ENCODE results near the gene MFAP2. TPM values are rescaled to one million over a fixed set of nuclear protein-coding genes. Genes with fewer than 3 reads are reported as not detected.

The MFAP2 gene
- total and polyA plus RNA-seq, 7 donors = 0.40 to 4.0 (median 0.67) TPM

- Histone ChIP-seq H3K4me1 (no peaks in the 10 kb centered on the region), H3K36me3 (ENCODE audit: insufficient read depth in 1 of 2, low read depth in 1 of 2) (peaks cover 13 to 79% of the 10 kb centered on the region in 2 donors), H3K9me3 (no peaks in the 10 kb centered on the region), H3K4me3 (no peak overlapping the region), H3K27ac (no peak overlapping the region), H3K27me3 (ENCODE audit: insufficient read depth in 3 of 3, low read length in 2 of 3) (no peaks in the 10 kb centered on the region)
- DNase-seq = no peak
- TF ChIP-seq CTCF (IDR thresholded peaks at IDR 0.05) = no peak
- WGBS, 3 donors = 94 to 100% (median 97%) methylated on average over 2 of the region's 2 CpGs
- no peak for ATAC-seq
- intact Hi-C loops (cut with DNase I) = no loop called here
Observed at GRCh38 chr1:17020502-17020901, 40.1 kb upstream of the MFAP2 start.

GRCh38 chr1:17018849-17019248, 38.4 kb upstream of the MFAP2 start:
- intact Hi-C loops (cut with DNase I) = loop anchor here in 1 of 2 donors (5.0 kb wide), 1 partner anchor 33 kb away; the partner anchor contains the start of gene SDHB
- ATAC-seq = no peak
- no peaks in the 10 kb centered on the region for H3K4me1 ChIP-seq
- H3K4me3 ChIP-seq = no peak overlapping the region
- no peak for TF ChIP-seq CTCF (IDR thresholded peaks at IDR 0.05)
- no peak overlapping the region for H3K27ac ChIP-seq
- 27 to 36% (median 29%) methylated on average over 1 of the region's 1 CpG for WGBS, 3 donors
- no peaks in the 10 kb centered on the region for H3K9me3 ChIP-seq
- H3K36me3 ChIP-seq (ENCODE audit: insufficient read depth in 1 of 2, low read depth in 1 of 2) = peaks cover 9 to 63% of the 10 kb centered on the region in 2 donors
- no peaks in the 10 kb centered on the region for H3K27me3 ChIP-seq (ENCODE audit: insufficient read depth in 3 of 3, low read length in 2 of 3)
- no peak for DNase-seq

GRCh38 chr1:17017435-17017834, 37.0 kb upstream of the MFAP2 start:
- TF ChIP-seq CTCF (IDR thresholded peaks at IDR 0.05) = no peak
- H3K4me3 ChIP-seq = no peak overlapping the region
- 92 to 93% (median 93%) methylated on average over 7 of the region's 7 CpGs for WGBS, 3 donors
- no peak overlapping the region for H3K27ac ChIP-seq
- peaks cover 6 to 49% of the 10 kb centered on the region in 2 donors for H3K36me3 ChIP-seq (ENCODE audit: insufficient read depth in 1 of 2, low read depth in 1 of 2)
- no peaks in the 10 kb centered on the region for H3K4me1 ChIP-seq
- H3K9me3 ChIP-seq = no peaks in the 10 kb centered on the region
- DNase-seq (no peak), ATAC-seq (no peak)
- intact Hi-C loops (cut with DNase I) = loop anchor here in 1 of 2 donors (5.0 kb wide), 1 partner anchor 35 kb away; the partner anchor contains the start of gene SDHB
- no peaks in the 10 kb centered on the region for H3K27me3 ChIP-seq (ENCODE audit: insufficient read depth in 3 of 3, low read length in 2 of 3)

- intact Hi-C loops (cut with DNase I) = loop anchor here in 1 of 2 donors (5.0 kb wide), 1 partner anchor 36 kb away; the partner anchor contains the start of gene SDHB
- Histone ChIP-seq H3K27ac (no peak overlapping the region), H3K4me3 (no peak overlapping the region), H3K27me3 (ENCODE audit: insufficient read depth in 3 of 3, low read length in 2 of 3) (no peaks in the 10 kb centered on the region), H3K36me3 (ENCODE audit: insufficient read depth in 1 of 2, low read depth in 1 of 2) (peaks cover 3 to 37% of the 10 kb centered on the region in 2 donors), H3K9me3 (no peaks in the 10 kb centered on the region), H3K4me1 (no peaks in the 10 kb centered on the region)
- DNase-seq (no peak), ATAC-seq (no peak)
- no peak for TF ChIP-seq CTCF (IDR thresholded peaks at IDR 0.05)
- WGBS, 3 donors = 59 to 69% (median 66%) methylated on average over 5 of the region's 5 CpGs
Observed at GRCh38 chr1:17016317-17016661, 35.9 kb upstream of the MFAP2 start.
